Psoas muscle (tissue), 8 donors: ENCODE measurements around the gene HOXD4. TPM values are rescaled to one million over a fixed set of nuclear protein-coding genes. Genes with fewer than 3 reads are reported as not detected.

Experiments
- ATAC-seq, 4 donors: fragments of 200-7000 bp; cut with Tn5 transposase; one replicate each; pipeline ENCODE4 v1.9.1; 2020; ENCODE audit warnings: moderate library complexity in 3 of 4, mild to moderate bottlenecking in 2 of 4
- DNase-seq, 2 donors: peaks; one replicate each; pipeline ENCODE4 v3.0.0-alpha.2; 2020
- H3K27ac ChIP-seq: fragments of 200-600 bp; one replicate; pipeline ENCODE4 v1.8.0; 2022
- H3K27me3 ChIP-seq, 3 donors: fragments of 200-600 bp in 1 of 3; one replicate each; pipeline versions ENCODE4 v1.6.1 to v1.8.0; 2013 to 2022; ENCODE audit warnings: low read length in 2 of 3, mild to moderate bottlenecking in 2 of 3, moderate library complexity in 1 of 3; ENCODE audit not compliant: insufficient read depth in 3 of 3
- H3K36me3 ChIP-seq, 2 donors: fragments of 200-600 bp in 1 of 2; one replicate each; pipeline versions ENCODE4 v1.6.1 to v1.8.0; 2013 to 2022; ENCODE audit warnings: low read depth in 1 of 2, mild to moderate bottlenecking in 1 of 2, moderate library complexity in 1 of 2; ENCODE audit not compliant: insufficient read depth in 1 of 2
- H3K4me1 ChIP-seq: fragments of 200-600 bp; one replicate; pipeline ENCODE4 v1.8.0; 2022
- H3K4me3 ChIP-seq: fragments of 200-600 bp; one replicate; pipeline ENCODE4 v1.8.0; 2022; ENCODE audit warnings: mild to moderate bottlenecking
- H3K9me3 ChIP-seq: fragments of 200-600 bp; one replicate; pipeline ENCODE4 v1.8.0; 2022
- WGBS, 3 donors: extraction: QIAGEN DNeasy Blood & Tissue Kit; methylation state at CpG; one replicate each; pipeline versions ENCODE4 v1.1.6 to v1.1.7; 2013; 5-methylcytosine and 5-hydroxymethylcytosine counted together
- intact Hi-C, 2 donors: fragments of 100-400 bp; cut with DNase I; formaldehyde crosslinking; loops; one replicate each; pipeline versions ENCODE4 v1.11.0 to v1.14.2; 2022
- polyA plus RNA-seq, 3 donors: library from polyadenylated mRNA; stranded (reverse); fragments of 200-250 nt; gene quantifications; one replicate each; pipeline ENCODE4 v1.2.3, GENCODE V29; 2013
- total RNA-seq, 4 donors: library from RNA; stranded (reverse); fragmentation: NEBNext Ultra II Directional in 2 of 4; extraction: Animal tissue kit (Norgen Biotek cat#: 25700) in 2 of 4; gene quantifications; one replicate each; pipeline versions ENCODE4 v1.2.1 to v1.2.4, GENCODE V29; 2021 to 2023
- TF ChIP-seq, protein P1 (sequence below): fragments of 200-600 bp; IDR thresholded peaks from one replicate; pipeline ENCODE4 v1.8.0; 2022; ENCODE audit warnings: antibody characterized with exemption
- donor health status: healthy with polysubstance abuse.
- donor health status: DM: no; HTN: no; CAD: no; lungs with moderate emphysema.
- donor health status: Bipolar disorder and iron deficiency.
- donor health status: healthy.
- donor health status: DM: yes; HTN: yes; CAD: no.
- donor health status: DM: no; HTN: no; CAD: no.
- donor health status: DM: no; HTN: no; CAD: no.
- donor health status: DM: yes; HTN: yes; CAD: no.

Gene HOXD4
- total and polyA plus RNA-seq, 7 donors, result 0.26 to 4.1 (median 1.2) TPM

DNA sequence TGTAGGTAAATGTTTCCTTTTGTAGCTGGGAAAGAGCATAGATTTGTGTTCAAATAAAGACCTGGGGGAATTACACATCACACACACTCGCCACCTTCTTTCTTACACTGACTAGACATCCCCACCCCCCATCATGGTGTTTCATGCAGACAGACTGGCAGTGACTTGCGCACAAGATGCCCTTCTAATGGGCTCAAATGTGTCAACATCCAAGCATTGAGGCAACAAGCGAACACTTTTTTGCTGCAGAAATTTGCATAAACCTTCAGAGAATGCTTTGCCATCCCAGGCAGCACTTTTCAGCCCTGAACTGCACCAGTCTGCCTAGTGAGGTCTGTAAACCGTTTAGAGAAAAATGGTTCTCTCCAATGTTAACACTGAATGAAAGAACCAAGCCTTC is 17.3 kb upstream of the HOXD4 start:
- Histone ChIP-seq H3K4me3 (no peak overlapping the region), H3K4me1 (peaks cover 35% of the 10 kb centered on the region), H3K9me3 (no peaks in the 10 kb centered on the region), H3K27me3 (no peaks in the 10 kb centered on the region), H3K36me3 (no peaks in the 10 kb centered on the region), H3K27ac (peak overlapping the region; percentile 93)
- TF ChIP-seq, protein P1, sequence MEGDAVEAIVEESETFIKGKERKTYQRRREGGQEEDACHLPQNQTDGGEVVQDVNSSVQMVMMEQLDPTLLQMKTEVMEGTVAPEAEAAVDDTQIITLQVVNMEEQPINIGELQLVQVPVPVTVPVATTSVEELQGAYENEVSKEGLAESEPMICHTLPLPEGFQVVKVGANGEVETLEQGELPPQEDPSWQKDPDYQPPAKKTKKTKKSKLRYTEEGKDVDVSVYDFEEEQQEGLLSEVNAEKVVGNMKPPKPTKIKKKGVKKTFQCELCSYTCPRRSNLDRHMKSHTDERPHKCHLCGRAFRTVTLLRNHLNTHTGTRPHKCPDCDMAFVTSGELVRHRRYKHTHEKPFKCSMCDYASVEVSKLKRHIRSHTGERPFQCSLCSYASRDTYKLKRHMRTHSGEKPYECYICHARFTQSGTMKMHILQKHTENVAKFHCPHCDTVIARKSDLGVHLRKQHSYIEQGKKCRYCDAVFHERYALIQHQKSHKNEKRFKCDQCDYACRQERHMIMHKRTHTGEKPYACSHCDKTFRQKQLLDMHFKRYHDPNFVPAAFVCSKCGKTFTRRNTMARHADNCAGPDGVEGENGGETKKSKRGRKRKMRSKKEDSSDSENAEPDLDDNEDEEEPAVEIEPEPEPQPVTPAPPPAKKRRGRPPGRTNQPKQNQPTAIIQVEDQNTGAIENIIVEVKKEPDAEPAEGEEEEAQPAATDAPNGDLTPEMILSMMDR, result no peak
- no peak for DNase-seq
- intact Hi-C loops, result no loop called here
- no peak for ATAC-seq
- WGBS, 3 donors, result 68 to 85% (median 80%) methylated on average over 4 of the region's 4 CpGs

- intact Hi-C loops, result loop anchor here in 1 of 2 donors (5.0 kb wide), 1 partner anchor 402 kb away; no protein-coding TSS in a partner anchor
- TF ChIP-seq, protein P1, result no peak
- no peak for ATAC-seq
- DNase-seq, result no peak
- Histone ChIP-seq H3K4me3 (peak overlapping the region; percentile 89), H3K9me3 (no peaks in the 10 kb centered on the region), H3K27me3 (no peaks in the 10 kb centered on the region), H3K27ac (peak overlapping the region; percentile 93), H3K4me1 (peaks cover 42% of the 10 kb centered on the region), H3K36me3 (no peaks in the 10 kb centered on the region)
Observed at GRCh38 chr2:176135035-176135440, 16.3 kb upstream of the HOXD4 start.

DNA sequence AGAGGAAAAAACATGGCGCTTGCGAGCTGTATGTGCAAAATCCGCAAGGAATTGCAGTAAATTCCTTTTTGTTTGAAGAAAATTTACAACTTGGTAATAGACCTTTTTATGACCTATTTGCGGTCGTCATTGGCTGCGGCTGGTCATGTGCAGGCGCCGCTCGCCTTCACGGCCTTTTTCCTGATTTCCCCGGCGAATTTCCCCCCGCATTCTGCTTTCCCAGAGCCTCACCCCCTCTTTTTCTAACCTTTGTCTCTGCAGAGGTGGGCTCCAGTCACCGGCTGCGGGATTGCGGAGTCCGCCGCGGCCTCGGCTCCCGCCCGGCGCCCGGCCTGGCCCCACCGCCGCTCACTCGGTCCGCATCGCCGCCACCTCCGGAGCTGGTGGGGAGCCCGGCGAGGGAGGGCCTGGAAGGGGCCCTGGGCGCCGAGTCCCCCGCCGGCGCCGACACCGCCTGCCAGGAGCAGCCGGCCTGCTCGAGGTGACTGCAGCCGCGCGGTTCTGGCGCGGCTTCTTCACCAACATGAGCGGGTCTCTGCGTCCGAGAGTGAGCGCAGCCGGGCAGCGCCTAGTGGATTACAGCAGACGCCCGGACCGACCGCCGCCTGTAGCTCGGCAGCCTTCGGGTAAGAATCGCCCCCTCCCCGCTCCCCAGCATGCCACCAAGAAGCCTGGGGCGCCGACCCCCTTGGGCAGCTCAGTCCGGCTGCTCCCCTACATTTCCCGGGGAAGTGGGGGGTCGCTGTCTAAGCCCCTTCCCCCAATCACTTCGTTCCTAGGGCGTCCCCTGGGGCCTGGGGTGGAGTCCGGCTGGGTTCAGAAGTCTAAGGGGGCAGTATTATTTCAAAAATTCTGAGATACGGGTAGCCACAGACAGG is 14.7 kb upstream of the HOXD4 start:
- WGBS, 3 donors, result 1% methylated on average over 61 to 71 of the region's 71 CpGs
- peaks cover 35% of the 10 kb centered on the region for H3K4me1 ChIP-seq
- intact Hi-C loops, result loop anchor here in 1 of 2 donors (5.0 kb wide), 1 partner anchor 401 kb away; no protein-coding TSS in a partner anchor
- H3K27me3 ChIP-seq, result no peaks in the 10 kb centered on the region
- ATAC-seq, result peak; percentile 33 to 50 (median 40)
- no peaks in the 10 kb centered on the region for H3K9me3 ChIP-seq
- peak; percentile 34 to 66 for DNase-seq
- H3K36me3 ChIP-seq, result no peaks in the 10 kb centered on the region
- H3K27ac ChIP-seq, result peak overlapping the region; percentile 93
- peak overlapping the region; percentile 89 for H3K4me3 ChIP-seq
- TF ChIP-seq, protein P1, result no peak

DNA sequence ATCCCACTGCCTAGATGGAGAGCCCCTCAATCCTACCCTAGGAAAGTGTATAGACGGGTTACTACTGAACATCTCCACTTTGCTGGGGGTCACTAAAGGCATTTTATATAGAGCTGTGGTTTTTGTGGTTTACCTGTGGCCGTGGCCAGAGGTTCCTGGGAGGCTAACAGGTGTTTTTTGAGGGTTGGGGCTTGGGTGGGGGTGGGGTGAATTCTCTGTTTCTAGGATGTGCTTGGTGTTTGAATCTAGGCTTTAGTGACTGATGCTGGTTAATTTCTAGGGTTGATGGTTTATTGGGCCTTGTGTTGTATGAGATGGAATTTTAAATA is 14.1 kb upstream of the HOXD4 start:
- H3K4me1 ChIP-seq, result peaks cover 32% of the 10 kb centered on the region
- ATAC-seq (no peak), DNase-seq (no peak)
- no peaks in the 10 kb centered on the region for H3K27me3 ChIP-seq
- 5 to 16% (median 14%) methylated on average over 2 of the region's 2 CpGs for WGBS, 3 donors
- no peaks in the 10 kb centered on the region for H3K36me3 ChIP-seq
- peak overlapping the region; percentile 93 for H3K27ac ChIP-seq
- intact Hi-C loops, result loop anchor here in 1 of 2 donors (5.0 kb wide), 1 partner anchor 400 kb away; no protein-coding TSS in a partner anchor
- H3K4me3 ChIP-seq, result peak overlapping the region; percentile 89
- H3K9me3 ChIP-seq, result no peaks in the 10 kb centered on the region
- TF ChIP-seq, protein P1, result no peak
